Pulmonary artery endothelial cell (primary cell): ENCODE results near the gene PLXNB3. TPM values are rescaled to one million over a fixed set of nuclear protein-coding genes. Genes with fewer than 3 reads are reported as not detected.

ENCODE experiments used
- DNase-seq: peaks from one replicate; pipeline ENCODE4 v3.0.0-alpha.2; 2011; ENCODE audit warnings: low read depth, low spot score
- total RNA-seq: library from RNA; depleted of rRNA; stranded (reverse); fragments of >200 nt; gene quantifications from 2 replicates; pipeline ENCODE4 v1.2.3, GENCODE V29; 2014

Gene PLXNB3
- total RNA-seq, 1 donor from 2014 or later: 5.5 TPM

- DNase-seq: no peak
Measured at GRCh38 chrX:153755136-153755535, 8.9 kb upstream of the PLXNB3 start.

DNA sequence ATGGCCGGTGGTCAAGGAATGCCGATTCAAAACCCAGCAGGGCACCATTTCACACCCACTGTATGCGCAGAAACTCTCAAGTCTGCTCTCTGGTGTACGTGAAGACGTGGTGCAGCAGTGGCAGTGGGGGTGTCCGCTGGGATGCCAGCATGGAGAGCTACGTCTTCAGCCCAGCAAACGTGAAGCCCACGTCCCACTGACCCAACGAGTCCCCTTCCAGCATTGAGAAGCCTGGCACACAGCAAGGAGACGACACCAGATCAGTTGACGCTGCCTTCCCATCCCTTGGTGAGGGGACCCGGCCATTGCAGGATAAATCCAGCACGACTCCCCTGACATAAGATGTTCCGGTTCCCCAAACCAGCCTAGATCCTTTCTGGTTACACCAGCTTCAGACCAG, 2.2 kb upstream of the PLXNB3 start:
- no peak for DNase-seq

- DNase-seq: no peak
Measured at GRCh38 chrX:153762626-153763173, 1.3 kb upstream of the PLXNB3 start.

DNA sequence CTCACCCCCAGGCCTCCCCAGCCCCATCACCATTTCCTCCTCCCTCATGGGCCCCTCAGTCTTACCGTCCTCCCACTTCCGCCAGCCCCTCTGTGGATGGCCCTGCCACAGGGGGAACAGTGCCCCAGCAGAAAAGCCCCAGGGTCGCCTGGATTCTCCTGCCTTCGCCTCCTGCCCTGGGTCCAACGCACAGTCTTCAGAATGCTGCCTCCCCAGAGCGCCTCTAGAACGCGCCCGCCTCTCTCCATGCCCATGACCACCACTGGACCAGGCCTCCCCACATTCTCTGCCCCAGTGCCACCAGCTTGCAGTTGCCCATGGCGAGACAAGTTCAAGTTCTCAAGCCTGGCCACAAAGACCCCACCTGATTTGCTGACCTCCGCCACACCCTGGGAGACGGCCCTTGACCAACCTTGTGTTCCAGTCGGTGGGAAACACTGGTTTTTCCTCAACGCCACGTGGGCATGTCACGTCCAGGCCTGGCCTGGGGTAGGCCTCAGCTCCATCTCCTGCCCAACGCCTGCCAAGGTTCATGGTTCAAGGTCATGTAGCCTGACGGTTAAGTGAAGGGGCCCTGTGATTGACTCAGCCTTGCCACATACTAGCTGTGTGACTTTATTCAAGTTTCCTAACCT, 634 bp upstream of the PLXNB3 start:
- DNase-seq: no peak

DNA sequence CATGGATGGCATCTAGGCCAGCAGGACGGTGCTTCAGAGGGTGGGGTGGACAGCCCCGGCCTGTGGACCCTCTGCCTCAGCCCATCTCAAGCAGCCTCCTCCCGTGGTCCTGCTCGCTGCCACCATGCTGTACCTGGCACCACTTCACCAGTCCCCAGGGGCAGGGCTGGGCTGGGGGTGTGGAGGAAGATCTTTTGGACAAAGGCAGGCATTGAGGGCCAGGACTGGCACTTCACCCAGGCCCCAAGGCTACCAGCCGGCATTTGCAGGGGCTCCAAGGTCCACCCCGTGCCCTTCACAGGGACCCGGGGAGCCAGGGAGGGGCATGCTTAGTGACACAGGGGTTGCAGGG, 713 bp downstream of the PLXNB3 start:
- no peak for DNase-seq

- DNase-seq: no peak
Measured at GRCh38 chrX:153765138-153766079, 1.4 kb downstream of the PLXNB3 start.

DNA sequence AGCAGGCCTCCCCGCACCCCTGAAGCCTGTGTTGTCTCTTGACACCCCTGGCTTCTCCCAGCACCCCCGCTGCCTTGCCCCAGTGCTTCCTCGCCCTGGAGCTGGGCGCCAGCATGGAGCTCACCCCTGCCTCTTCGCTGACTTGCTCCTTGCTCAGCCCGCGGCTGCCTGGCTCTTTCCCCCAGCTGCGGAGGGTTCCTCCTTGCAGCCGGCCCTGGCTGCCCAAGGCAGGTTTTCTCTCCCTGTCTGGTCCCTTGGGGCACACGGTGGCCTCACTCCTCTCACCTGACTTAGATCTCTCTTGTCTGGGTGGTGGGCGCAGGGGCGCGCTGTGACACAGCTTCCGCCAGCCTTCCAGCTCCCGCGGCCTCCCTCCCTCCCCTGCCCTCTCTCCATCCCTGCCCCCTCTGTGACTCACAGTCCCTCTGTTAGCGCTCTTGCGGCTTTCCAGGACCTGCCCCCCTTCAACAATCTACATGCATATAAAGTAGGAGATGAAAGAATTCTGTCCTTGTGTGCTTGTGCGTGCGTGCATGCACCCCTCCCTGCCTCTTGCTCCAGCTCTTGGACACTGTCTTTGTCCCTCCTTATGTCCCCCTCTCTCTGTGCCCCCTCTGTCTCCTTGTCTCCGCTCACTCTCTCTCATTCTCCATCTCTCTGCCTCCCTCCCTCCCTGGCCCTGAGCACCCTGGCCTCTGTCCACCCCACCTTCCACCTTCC, 2.2 kb downstream of the PLXNB3 start:
- peak; percentile 13 for DNase-seq

GRCh38 chrX:153766871-153767673, 3.0 kb downstream of the PLXNB3 start:
- DNase-seq: no peak

GRCh38 chrX:153767674-153768055, 3.6 kb downstream of the PLXNB3 start:
- DNase-seq: no peak

DNA sequence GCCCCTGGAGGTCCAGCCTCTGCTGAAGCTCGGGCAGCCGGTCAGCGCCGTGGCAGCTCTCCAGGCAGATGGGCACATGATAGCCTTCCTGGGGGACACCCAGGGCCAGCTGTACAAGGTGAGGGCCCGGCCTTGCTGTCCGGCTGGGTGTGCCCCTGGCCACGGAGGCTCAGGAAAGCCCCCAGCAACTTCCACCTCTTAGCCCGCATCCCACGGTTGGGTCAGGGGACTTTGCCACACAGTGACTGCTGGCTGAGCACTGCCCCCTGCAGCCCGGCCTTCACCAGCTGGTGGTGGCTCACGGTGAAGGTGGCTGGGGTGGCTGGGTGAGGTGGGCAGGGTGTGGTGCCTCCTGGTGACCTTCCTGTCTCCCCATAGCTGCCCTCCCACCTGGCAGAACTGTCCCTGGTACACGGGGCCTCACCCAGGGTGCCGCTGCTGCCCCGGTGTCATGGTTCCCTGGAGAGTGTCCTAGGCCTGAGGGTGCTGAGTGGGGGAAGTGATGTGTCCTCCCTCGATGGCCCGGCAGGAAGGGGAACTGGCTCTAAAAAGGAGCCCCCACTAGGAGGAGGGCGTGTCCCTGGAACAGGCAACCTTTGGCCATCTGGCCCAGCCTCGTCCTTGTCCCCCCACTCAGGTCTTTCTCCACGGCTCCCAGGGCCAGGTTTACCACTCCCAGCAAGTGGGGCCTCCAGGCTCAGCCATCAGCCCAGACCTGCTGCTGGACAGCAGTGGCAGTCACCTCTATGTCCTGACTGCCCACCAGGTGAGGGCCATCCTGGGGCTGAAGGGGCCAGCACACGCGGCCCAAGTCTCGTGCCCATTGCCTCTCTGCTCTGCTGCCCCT, 4.5 kb downstream of the PLXNB3 start:
- DNase-seq: no peak

DNA sequence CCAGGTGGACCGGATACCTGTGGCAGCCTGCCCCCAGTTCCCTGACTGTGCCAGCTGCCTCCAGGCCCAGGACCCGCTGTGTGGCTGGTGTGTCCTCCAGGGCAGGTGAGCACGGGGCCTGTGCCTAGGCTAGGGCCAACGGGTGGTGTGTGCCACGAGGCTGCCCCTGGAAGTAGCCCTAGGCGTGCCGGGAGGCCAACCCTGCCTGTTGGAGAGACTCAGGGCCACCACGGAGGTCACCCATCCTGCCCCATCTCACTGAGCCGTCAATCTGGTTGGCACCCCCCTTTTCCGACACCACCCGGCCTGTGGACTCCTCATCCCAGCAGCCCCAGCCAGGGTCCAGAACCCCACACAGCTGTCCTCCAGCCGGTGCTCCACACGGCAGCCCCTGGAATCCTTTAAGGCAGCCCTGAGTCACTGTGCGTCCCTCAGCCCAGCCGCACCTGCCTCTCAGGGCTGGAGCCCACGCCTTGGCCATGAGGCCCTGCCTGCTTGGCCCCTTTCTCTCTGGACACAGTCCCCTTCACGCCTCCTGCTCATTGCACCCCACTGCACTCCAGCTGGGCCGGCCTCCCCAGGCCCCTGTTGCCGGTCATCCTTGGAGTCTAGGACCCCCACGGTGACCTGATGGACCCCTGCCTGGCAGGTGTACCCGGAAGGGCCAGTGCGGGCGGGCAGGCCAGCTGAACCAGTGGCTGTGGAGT, 5.3 kb downstream of the PLXNB3 start:
- DNase-seq: no peak

DNA sequence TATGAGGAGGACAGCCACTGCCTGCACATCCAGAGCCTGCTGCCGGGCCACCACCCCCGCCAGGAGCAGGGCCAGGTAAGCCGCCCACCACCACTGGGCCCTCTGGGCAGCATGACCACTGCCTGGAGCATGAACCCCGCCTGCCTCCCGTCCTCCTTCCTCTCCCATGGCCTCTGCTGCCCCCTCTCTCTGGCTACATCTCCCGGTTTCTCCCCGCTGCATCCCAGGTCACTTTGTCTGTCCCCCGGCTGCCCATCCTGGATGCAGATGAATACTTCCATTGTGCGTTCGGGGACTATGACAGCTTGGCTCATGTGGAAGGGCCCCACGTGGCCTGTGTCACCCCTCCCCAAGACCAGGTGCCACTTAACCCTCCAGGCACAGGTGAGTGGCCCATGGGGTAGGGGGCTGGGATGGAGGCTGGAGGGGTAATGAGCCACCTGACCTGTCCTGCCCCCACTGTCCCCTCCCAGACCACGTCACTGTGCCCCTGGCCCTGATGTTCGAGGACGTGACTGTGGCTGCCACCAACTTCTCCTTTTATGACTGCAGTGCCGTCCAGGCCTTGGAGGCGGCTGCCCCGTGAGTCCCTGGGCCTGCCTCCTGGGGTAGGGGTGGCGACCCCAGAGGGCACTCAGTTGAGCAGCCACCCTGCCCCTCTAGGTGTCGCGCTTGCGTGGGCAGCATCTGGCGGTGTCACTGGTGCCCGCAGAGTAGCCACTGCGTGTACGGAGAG, 6.0 kb downstream of the PLXNB3 start:
- no peak for DNase-seq

DNA sequence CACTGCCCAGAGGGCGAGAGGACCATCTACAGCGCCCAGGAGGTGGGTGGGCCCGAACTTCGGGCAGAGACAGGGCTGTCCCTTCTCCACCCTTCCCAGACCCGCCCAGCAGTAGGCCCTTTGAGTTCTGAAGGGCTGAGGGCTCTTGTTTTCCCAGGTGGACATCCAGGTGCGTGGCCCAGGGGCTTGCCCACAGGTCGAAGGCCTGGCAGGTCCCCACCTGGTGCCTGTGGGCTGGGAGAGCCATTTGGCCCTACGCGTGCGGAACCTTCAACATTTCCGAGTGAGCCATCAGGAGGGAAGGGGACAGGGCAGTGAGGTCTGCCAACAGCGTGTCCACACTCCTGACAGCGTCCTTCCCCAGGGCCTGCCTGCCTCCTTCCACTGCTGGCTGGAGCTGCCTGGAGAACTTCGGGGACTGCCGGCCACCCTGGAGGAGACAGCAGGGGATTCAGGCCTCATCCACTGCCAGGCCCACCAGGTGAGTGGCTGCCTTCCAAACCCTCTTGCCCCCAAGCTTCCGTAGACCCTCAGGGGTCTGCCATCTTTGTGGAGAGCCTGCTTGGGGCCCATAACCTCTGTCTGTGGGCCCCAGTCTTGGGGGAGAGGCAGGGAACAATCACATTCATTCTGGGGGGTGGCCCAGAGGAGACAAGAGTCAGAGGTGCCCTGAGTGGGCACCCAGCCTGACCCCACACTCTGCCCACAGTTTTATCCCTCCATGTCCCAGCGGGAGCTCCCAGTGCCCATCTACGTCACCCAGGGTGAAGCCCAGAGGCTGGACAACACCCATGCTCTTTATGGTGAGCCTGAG, 6.8 kb downstream of the PLXNB3 start:
- DNase-seq: no peak

DNA sequence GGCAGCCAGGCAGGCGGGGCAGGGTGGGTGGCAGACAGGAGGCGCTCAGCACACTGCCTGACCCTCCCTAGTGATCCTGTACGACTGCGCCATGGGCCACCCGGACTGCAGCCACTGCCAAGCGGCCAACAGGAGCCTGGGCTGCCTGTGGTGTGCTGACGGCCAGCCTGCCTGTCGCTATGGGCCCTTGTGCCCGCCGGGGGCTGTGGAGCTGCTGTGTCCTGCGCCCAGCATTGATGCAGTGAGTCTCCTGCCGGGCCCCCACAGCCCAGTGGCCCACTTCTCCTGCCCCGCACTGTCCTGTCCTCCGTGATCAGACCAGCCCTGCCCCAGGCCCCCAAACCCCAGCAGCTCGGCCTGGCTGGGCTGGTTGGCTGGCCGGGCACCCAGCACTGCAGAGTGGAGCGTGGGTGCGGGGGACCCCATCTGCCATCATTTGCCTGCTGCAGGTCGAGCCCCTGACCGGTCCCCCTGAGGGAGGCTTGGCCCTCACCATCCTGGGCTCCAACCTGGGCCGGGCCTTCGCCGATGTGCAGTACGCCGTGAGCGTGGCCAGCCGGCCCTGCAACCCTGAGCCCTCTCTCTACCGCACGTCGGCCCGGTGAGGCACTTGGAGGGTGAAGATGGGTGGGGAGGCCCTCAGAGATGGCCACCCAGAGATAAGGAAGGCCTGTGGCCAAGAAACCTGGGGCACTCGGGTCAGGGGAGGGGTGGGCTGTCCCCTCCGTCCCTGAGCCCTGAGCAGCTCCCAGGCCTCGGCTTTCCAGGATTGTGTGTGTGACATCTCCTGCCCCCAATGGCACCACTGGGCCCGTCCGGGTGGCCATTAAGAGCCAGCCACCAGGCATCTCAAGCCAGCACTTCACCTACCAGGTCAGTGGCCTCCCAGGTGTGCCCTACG, 7.6 kb downstream of the PLXNB3 start:
- no peak for DNase-seq

GRCh38 chrX:153772316-153773217, 8.5 kb downstream of the PLXNB3 start:
- DNase-seq: no peak

- DNase-seq: no peak
Measured at GRCh38 chrX:153773218-153773611, 9.2 kb downstream of the PLXNB3 start.
